Mesenchymal stem cell (in vitro differentiated cells and primary cell): ENCODE measurements around the gene FAM227B. TPM values are rescaled to one million over a fixed set of nuclear protein-coding genes. Genes with fewer than 3 reads are reported as not detected.
"Not testable (repeated sequence)": the region's sequence is repeated elsewhere in the genome, so short reads cannot be mapped to it uniquely, and the experiment has no call there.

ENCODE experiments used
- DNase-seq: peaks from one replicate; pipeline ENCODE4 v3.0.0-alpha.2; 2013
- H2AFZ ChIP-seq: one replicate; pipeline ENCODE4 v1.6.1; 2013; ENCODE audit warnings: low read depth, mild to moderate bottlenecking, control low read depth, inconsistent platforms, low read length, moderate library complexity
- H2AK5ac ChIP-seq: 2 replicates; pipeline ENCODE4 v1.6.1; 2013; ENCODE audit warnings: low read length, moderate library complexity, mild to moderate bottlenecking, inconsistent platforms; ENCODE audit not compliant: severe bottlenecking
- H2BK120ac ChIP-seq: one replicate; pipeline ENCODE4 v1.6.1; 2013; ENCODE audit warnings: low read depth, mild to moderate bottlenecking, inconsistent platforms, low read length, moderate library complexity
- H2BK12ac ChIP-seq, 2 experiments: one replicate each; pipeline ENCODE4 v1.6.1; 2013; ENCODE audit warnings: inconsistent platforms in 2 of 2, low read length in 2 of 2, mild to moderate bottlenecking in 2 of 2, moderate library complexity in 2 of 2, control low read depth in 1 of 2
- H2BK15ac ChIP-seq: one replicate; pipeline ENCODE4 v1.6.1; 2013; ENCODE audit warnings: mild to moderate bottlenecking, low read depth, inconsistent platforms; ENCODE audit not compliant: poor library complexity, severe bottlenecking
- H2BK5ac ChIP-seq: 2 replicates; pipeline ENCODE4 v1.6.1; 2013; ENCODE audit warnings: low read depth, mild to moderate bottlenecking, low read length, control low read depth, inconsistent platforms; ENCODE audit not compliant: poor library complexity, severe bottlenecking
- H3K14ac ChIP-seq, 2 experiments: one replicate each; pipeline ENCODE4 v1.6.1; 2013; ENCODE audit warnings: inconsistent platforms in 2 of 2, low read length in 2 of 2, control low read depth in 1 of 2, mild to moderate bottlenecking in 1 of 2, moderate library complexity in 1 of 2
- H3K18ac ChIP-seq, 2 experiments: one replicate each; pipeline ENCODE4 v1.6.1; 2013; ENCODE audit warnings: inconsistent platforms in 2 of 2, low read length in 2 of 2, control low read depth in 1 of 2, low read depth in 1 of 2, mild to moderate bottlenecking in 1 of 2
- H3K23ac ChIP-seq, 2 experiments: one replicate each; pipeline ENCODE4 v1.6.1; 2013; ENCODE audit warnings: inconsistent platforms in 2 of 2, low read length in 2 of 2, mild to moderate bottlenecking in 2 of 2, moderate library complexity in 2 of 2, control low read depth in 1 of 2
- H3K27ac ChIP-seq: 2 replicates; pipeline ENCODE4 v1.5.1; 2013; ENCODE audit warnings: mild to moderate bottlenecking, moderate library complexity, low read length, control low read depth, inconsistent platforms; ENCODE audit not compliant: poor library complexity, severe bottlenecking
- H3K27me3 ChIP-seq, 2 experiments: 2 replicates each; pipeline versions ENCODE4 v1.6.1 to v1.7.0; 2013; ENCODE audit warnings: low read length in 2 of 2, mild to moderate bottlenecking in 2 of 2, moderate library complexity in 2 of 2, control low read depth in 1 of 2, inconsistent platforms in 1 of 2; ENCODE audit not compliant: control insufficient read depth in 1 of 2, insufficient read depth in 1 of 2
- H3K36me3 ChIP-seq, 2 experiments: 2 replicates each; pipeline versions ENCODE4 v1.6.1 to v1.7.0; 2013; ENCODE audit warnings: low read length in 2 of 2, control low read depth in 1 of 2, inconsistent platforms in 1 of 2, low read depth in 1 of 2, mild to moderate bottlenecking in 1 of 2; ENCODE audit not compliant: insufficient read depth in 2 of 2, control insufficient read depth in 1 of 2
- H3K4ac ChIP-seq, 2 experiments: one replicate each; pipeline ENCODE4 v1.6.1; 2013; ENCODE audit warnings: inconsistent platforms in 2 of 2, low read length in 2 of 2, mild to moderate bottlenecking in 2 of 2, moderate library complexity in 2 of 2, control low read depth in 1 of 2, low read depth in 1 of 2
- H3K4me1 ChIP-seq: 2 replicates; pipeline ENCODE4 v1.6.1; 2013; ENCODE audit warnings: low read depth, low read length, control low read depth; ENCODE audit not compliant: control insufficient read depth, insufficient read depth
- H3K4me2 ChIP-seq: 2 replicates; pipeline ENCODE4 v1.6.1; 2013; ENCODE audit warnings: low read length, mild to moderate bottlenecking, inconsistent platforms; ENCODE audit not compliant: poor library complexity, severe bottlenecking
- H3K4me3 ChIP-seq, 2 experiments: 2 replicates each; pipeline versions ENCODE4 v1.5.1 to v1.7.0; 2013; ENCODE audit warnings: low read length in 2 of 2, mild to moderate bottlenecking in 2 of 2, control low read depth in 1 of 2, low read depth in 1 of 2; ENCODE audit not compliant: insufficient read depth in 1 of 2
- H3K79me1 ChIP-seq: replicated peaks from 2 replicates; pipeline ENCODE4 v1.6.1; 2013; ENCODE audit warnings: mild to moderate bottlenecking, control low read depth, low read length, inconsistent platforms; ENCODE audit not compliant: poor library complexity, severe bottlenecking
- H3K9ac ChIP-seq: 2 replicates; pipeline ENCODE4 v1.7.0; 2013; ENCODE audit warnings: mild to moderate bottlenecking, low read length, moderate library complexity
- H3K9me3 ChIP-seq: 2 replicates; pipeline ENCODE4 v1.7.0; 2013; ENCODE audit warnings: mild to moderate bottlenecking, low read length; ENCODE audit not compliant: control insufficient read depth
- H4K8ac ChIP-seq: one replicate; pipeline ENCODE4 v1.6.1; 2013; ENCODE audit warnings: inconsistent platforms, mild to moderate bottlenecking, low read length, moderate library complexity
- H4K91ac ChIP-seq: one replicate; pipeline ENCODE4 v1.6.1; 2013; ENCODE audit warnings: mild to moderate bottlenecking, low read length, inconsistent platforms
- WGBS: methylation state at CpG from one replicate; pipeline ENCODE4 v1.1.7; 2013; ENCODE audit warnings: mixed read lengths; 5-methylcytosine and 5-hydroxymethylcytosine counted together
- polyA plus RNA-seq, 2 experiments: library from polyadenylated mRNA; stranded (reverse); fragments of 200-250 nt; gene quantifications; one replicate each; pipeline ENCODE4 v1.2.3, GENCODE V29; 2013

Gene FAM227B
- 4.3 TPM for polyA plus RNA-seq (2013, experiment 1 of 2)
- polyA plus RNA-seq (2013, experiment 2 of 2): 5.0 TPM

GRCh38 chr15:49620658-49621368 is at the start of gene FAM227B, which contains the start of gene DTWD1:
Gene FAM227B (minus strand): TSS chr15:49620818. CDS start chr15:49615171, 5,647 bp downstream.
Gene DTWD1 (plus strand): TSS chr15:49621048. CDS start chr15:49625168, 4,120 bp downstream.
- H2AFZ ChIP-seq: no peak within 1 kb of the TSS
- H4K91ac ChIP-seq: peak within 1 kb of the TSS; percentile 65
- peaks cover 19% of the 10 kb centered on the region for H3K9me3 ChIP-seq
- peaks cover 5 to 32% of the 10 kb centered on the region in 2 experiments for H3K36me3 ChIP-seq
- peak within 1 kb of the TSS; percentile 33 for H4K8ac ChIP-seq
- no peaks in the 10 kb centered on the region for H3K4me1 ChIP-seq
- peak within 1 kb of the TSS; percentile 55 to 89 for H3K18ac ChIP-seq
- H3K14ac ChIP-seq: no peak within 1 kb of the TSS
- no peak within 1 kb of the TSS for H2AK5ac ChIP-seq
- no peak within 1 kb of the TSS for H2BK12ac ChIP-seq
- H3K23ac ChIP-seq: peak within 1 kb of the TSS in 1 of 2 experiments; percentile 34
- H2BK5ac ChIP-seq: peak within 1 kb of the TSS; percentile 31
- peak within 1 kb of the TSS; percentile 80 to 86 for H3K4me3 ChIP-seq
- peak within 1 kb of the TSS; percentile 96 for H3K9ac ChIP-seq
- H3K27me3 ChIP-seq: no peaks in the 10 kb centered on the region
- DNase-seq: peak; percentile 98
- H2BK15ac ChIP-seq: no peak within 1 kb of the TSS
- peak within 1 kb of the TSS in 1 of 2 experiments; percentile 98 for H3K4ac ChIP-seq
- WGBS: under 1% methylated on average over 56 of the region's 59 CpGs
- peak within 1 kb of the TSS; percentile 89 for H3K27ac ChIP-seq
- H3K4me2 ChIP-seq: peak within 1 kb of the TSS; percentile 64
- peaks cover 14% of the 10 kb centered on the region for H3K79me1 ChIP-seq
- no peak within 1 kb of the TSS for H2BK120ac ChIP-seq

- Histone ChIP-seq H2BK120ac (no peak overlapping the region), H3K4me1 (no peaks in the 10 kb centered on the region), H3K4ac (no peak overlapping the region), H3K9ac (no peak overlapping the region), H3K4me2 (no peak overlapping the region), H3K79me1 (no peaks in the 10 kb centered on the region), H4K91ac (no peak overlapping the region), H2AK5ac (no peak overlapping the region), H2BK15ac (no peak overlapping the region), H3K18ac (no peak overlapping the region), H3K27me3 (no peaks in the 10 kb centered on the region), H3K23ac (no peak overlapping the region), H3K4me3 (no peak overlapping the region), H3K36me3 (no peaks in the 10 kb centered on the region), H4K8ac (no peak overlapping the region), H3K27ac (no peak overlapping the region), H2AFZ (no peak overlapping the region), H3K9me3 (no peaks in the 10 kb centered on the region), H2BK5ac (no peak overlapping the region), H3K14ac (no peak overlapping the region), H2BK12ac (no peak overlapping the region)
- no peak for DNase-seq
- WGBS: 100% methylated on average over 1 of the region's 1 CpG
These were observed 48.7 kb upstream of the FAM227B start for GRCh38 chr15:49669288-49669687.

GRCh38 chr15:49666486-49666885 is 45.9 kb upstream of the FAM227B start:
- not testable (repeated sequence) for H3K4me2 ChIP-seq, H2BK12ac ChIP-seq, H4K91ac ChIP-seq, DNase-seq, H3K79me1 ChIP-seq, H3K36me3 ChIP-seq, H3K27me3 ChIP-seq, H3K23ac ChIP-seq, H2AFZ ChIP-seq, H3K27ac ChIP-seq, H3K14ac ChIP-seq, H3K4me1 ChIP-seq, H3K9ac ChIP-seq, H2BK120ac ChIP-seq, H3K4me3 ChIP-seq, H4K8ac ChIP-seq, H2BK15ac ChIP-seq, H2BK5ac ChIP-seq, H3K9me3 ChIP-seq, H3K18ac ChIP-seq, H2AK5ac ChIP-seq, H3K4ac ChIP-seq
- 100% methylated on average over 1 of the region's 3 CpGs for WGBS

- Histone ChIP-seq H3K4me3 (no peak overlapping the region), H3K27me3 (no peaks in the 10 kb centered on the region), H3K79me1 (no peaks in the 10 kb centered on the region), H3K9ac (no peak overlapping the region), H3K23ac (no peak overlapping the region), H2AK5ac (no peak overlapping the region), H4K8ac (no peak overlapping the region), H3K4me2 (no peak overlapping the region), H3K36me3 (no peaks in the 10 kb centered on the region), H3K18ac (no peak overlapping the region), H2BK12ac (no peak overlapping the region), H3K9me3 (no peaks in the 10 kb centered on the region), H2BK15ac (no peak overlapping the region), H2BK120ac (no peak overlapping the region), H3K27ac (no peak overlapping the region), H3K14ac (no peak overlapping the region), H4K91ac (no peak overlapping the region), H2AFZ (no peak overlapping the region), H3K4me1 (no peaks in the 10 kb centered on the region), H2BK5ac (no peak overlapping the region), H3K4ac (no peak overlapping the region)
- WGBS: no CpG with 5 or more reads among the region's 1 CpG
- DNase-seq: no peak
These were observed 44.1 kb upstream of the FAM227B start for GRCh38 chr15:49664716-49665115.
